ENCODE measurements around the gene CA10.

GRCh38 chr17:51724043-51724580 lies 434.4 kb downstream of the CA10 start:
- no peak for TF ChIP-seq POLR2A (IDR thresholded peaks at IDR 0.05; ENCODE audit: low read depth, low read length)
- TF ChIP-seq TAF1 (IDR thresholded peaks at IDR 0.05; ENCODE audit: borderline replicate concordance, low read depth, low read length): no peak
